Stimulated activated CD4-positive, alpha-beta T cell treated with anti-CD3 and anti-CD28 coated beads, Interleukin-15, amount 100 ng/mL, for 1 hour (primary cell): ENCODE data around the gene PLAU.
"Not testable (repeated sequence)": the region's sequence is repeated elsewhere in the genome, so short reads cannot be mapped to it uniquely, and the experiment has no call there.

Experiments used
- DNase-seq, 2 donors: peaks; one replicate each; pipeline ENCODE4 v3.0.0-alpha.2; 2020; ENCODE audit warnings: low read depth in 1 of 2, low spot score in 1 of 2

The PLAU gene

GRCh38 chr10:73950155-73950948, 39.4 kb downstream of the PLAU start:
- DNase-seq = no peak

- no peak for DNase-seq
Measured at GRCh38 chr10:73953665-73954064, 42.7 kb downstream of the PLAU start.

GRCh38 chr10:73954737-73955136, 43.8 kb downstream of the PLAU start:
- no peak for DNase-seq

GRCh38 chr10:73955719-73956118, 44.8 kb downstream of the PLAU start:
- DNase-seq = no peak

- DNase-seq = no peak
Measured at GRCh38 chr10:73956476-73957359, 45.8 kb downstream of the PLAU start.

- DNase-seq = no peak
Measured at GRCh38 chr10:73959484-73960243, 48.7 kb downstream of the PLAU start.

GRCh38 chr10:73962386-73962785, 51.5 kb downstream of the PLAU start:
- no peak for DNase-seq

GRCh38 chr10:73963533-73963932, 52.6 kb downstream of the PLAU start:
- not testable (repeated sequence) for DNase-seq

GRCh38 chr10:73964743-73965142, 53.8 kb downstream of the PLAU start:
- DNase-seq = no peak

- DNase-seq = not testable (repeated sequence)
Measured at GRCh38 chr10:73965267-73965889, 54.4 kb downstream of the PLAU start.

GRCh38 chr10:73965890-73966768, 55.2 kb downstream of the PLAU start:
- no peak for DNase-seq

- no peak for DNase-seq
Measured at GRCh38 chr10:73967022-73967429, 56.1 kb downstream of the PLAU start.
